NCI-H2107 treated with DMSO at 0.1 percent for 48 hours (cell line): ENCODE measurements around the gene CD48.

Source experiments
- DNase-seq: peaks from one replicate; lab custom pipeline; 2025; ENCODE audit not compliant: unreplicated experiment; lab: John Stamatoyannopoulos, UW

Gene CD48

DNA sequence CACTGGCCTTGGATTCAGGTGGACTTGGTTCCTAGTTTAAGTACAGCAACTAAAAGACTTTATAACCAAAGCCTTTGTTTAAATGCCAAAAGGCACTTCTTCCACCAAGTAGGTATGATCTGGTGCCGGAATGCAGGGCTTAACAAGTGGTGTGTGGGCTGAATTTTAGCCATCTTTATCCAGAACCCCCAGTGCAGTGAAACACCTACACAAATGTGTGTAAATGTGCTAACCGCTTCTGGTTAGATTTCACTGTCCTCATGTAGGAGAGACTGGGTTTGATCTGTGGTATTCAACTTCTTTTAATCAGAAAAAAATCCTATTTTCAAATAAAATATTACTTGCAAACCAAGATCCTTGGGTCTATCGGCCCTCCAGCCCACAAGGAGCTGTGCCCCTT, 75.1 kb downstream of the CD48 start:
- no peak for DNase-seq

DNA sequence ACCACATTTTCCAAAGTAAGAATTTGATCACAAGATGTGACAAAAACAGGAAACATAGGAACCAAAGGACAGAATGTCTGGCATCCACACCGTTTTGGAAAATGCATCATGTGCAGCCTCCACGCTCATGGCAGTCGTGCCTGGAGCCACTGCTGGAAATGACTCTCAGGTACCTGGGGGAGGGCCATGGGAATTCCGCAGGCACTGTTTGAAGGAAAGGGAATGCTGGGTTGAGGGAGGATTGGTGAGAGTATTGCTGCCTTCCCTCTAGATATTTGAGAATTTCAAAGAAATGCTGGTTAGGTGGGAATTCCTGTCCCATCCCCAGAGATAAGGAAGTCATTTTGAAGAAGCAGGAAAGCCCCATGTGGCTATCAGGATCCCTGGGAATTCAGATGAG, 75.5 kb downstream of the CD48 start:
- no peak for DNase-seq

DNA sequence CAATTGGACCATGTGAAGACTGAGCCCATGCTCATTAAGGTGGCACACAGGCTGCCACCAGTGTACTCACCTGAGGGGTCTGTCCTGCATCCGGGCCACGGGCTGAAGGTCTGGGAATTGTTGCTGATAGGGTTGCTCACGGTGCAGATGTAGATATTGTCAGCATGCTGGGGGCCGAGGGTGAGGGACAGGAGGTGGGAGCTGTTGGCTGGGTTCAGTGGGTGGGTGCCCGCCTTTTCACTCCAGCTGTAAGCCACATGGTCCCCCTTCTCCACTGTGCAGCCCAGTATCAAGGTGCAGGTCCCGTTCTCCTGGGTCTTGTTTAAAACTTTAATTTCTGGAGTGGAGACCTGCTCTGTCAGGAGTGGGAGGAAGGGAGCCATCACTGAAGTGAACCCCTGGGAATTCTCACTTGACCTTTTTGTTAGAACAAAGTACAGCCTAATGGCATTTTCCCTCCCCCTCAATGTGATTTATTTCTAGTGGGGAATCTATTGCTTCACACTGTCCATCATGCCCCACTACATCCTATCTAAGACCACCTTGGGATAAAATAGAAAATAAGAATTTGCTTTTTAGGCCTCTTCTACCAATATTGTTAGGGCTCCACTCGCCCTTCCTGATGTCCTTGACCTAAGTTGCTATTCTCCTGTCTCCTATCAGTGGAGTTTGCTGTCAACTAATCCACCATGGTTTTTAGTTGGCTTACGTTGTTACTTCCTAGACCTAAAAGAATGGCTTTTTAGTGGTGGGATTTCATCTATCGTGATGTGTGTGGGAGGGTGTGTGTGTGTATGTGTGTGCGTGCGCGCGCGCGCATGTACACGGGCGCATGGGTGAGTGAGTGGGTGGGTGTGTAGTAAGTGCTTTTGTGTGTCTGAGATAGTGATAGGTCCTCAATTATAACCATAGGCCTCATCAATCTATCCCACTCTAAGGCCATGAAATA, 76.8 kb downstream of the CD48 start:
- DNase-seq, result no peak

DNA sequence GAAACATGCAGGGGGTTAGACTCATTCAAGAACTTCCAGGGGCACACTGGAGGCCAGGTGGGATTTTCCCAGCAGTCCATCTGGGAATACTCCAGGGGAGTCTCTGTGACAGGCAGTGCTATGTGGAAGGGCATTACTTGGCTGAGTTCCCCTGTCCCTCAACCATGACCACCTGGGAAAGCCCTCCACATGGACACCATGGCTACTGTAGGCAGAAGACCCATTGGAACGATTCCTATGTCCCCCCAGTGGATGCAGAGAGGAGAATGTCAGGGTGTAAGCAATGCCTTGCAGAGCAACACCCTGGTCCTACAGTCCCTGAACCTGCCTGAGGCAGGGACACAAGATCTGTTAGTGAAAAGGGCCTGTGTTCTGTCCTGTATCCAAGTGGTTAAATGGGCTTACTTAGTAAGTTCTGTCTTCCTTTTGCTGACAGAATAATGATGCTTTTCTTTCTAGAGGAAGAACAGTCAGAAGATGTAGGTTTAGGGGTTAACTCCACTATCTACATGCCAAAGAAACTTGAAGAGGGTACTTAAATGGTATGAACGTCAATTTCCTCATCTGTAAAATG, 78.2 kb downstream of the CD48 start:
- no peak for DNase-seq

DNA sequence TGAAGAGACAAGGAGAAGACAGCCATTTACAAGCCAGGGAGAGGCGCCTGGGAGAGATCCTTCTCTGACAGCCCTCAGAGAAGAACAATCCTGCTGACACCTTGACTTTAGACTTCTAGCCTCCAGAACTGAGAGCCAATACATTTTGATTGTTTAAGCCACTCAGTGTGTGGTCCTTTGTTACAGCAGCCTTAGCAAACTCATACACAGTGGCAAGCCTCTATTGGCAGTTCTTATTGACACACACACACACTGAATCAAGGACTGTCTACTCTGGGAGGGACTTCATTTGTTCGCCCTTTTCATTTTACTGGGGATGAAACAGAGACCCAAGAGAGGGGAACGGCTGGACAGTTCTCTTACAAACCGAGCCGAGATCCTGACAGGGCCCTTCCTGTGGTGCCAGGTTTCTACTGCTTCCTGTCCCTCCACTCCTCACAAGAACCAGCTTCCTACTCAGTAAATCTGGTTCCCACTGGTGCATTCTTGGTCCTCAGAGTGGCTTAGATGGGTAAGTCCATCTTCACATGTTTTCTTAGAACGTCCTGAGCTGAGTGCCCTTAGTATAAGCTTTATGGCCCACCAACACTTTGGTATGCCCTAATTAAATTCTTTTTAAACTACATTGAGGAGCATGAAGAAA, 79.5 kb downstream of the CD48 start:
- DNase-seq, result no peak

DNA sequence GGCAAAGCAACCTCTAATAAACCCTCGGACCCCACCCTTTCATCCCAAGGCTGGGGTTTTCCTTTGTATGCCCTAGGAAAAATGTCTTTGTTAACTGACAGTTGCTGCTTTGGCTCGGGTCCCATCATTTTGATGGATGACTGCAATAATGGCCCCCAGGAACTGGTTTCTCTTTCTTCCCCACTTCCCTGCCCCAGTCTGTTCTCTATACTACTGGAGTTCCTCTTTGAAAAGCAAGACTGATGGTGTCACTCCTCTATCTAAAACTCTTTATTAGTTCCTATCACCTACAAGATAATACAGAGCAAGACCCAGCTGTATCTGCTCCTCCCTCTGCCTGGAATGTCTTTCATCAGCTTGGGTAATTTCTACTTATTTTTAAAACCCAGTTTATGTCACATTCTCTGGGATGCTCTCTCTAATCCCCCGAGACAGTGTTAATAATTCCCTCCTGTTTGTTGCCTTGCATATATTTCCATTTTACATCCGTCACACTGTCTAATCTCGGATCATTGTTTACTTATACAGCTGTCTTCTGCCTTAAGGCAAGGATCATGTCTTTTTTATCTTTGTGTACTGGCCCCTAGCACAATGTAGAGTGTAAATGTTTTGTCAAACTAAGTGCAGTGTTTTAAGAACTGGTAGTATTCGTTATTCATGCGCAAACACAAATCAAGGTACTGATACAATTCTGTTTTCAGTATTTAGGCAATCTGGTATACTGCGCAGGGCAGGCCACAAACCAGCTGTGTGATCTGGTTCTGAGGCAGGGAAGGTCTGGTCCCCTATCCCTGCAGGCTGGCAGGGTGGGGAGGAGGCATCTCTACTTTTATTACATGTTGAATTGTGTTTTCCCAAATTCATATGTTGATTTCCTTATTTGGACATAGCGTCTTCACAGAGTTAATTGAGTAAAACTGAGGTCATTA, 80.8 kb downstream of the CD48 start:
- DNase-seq, result no peak

DNA sequence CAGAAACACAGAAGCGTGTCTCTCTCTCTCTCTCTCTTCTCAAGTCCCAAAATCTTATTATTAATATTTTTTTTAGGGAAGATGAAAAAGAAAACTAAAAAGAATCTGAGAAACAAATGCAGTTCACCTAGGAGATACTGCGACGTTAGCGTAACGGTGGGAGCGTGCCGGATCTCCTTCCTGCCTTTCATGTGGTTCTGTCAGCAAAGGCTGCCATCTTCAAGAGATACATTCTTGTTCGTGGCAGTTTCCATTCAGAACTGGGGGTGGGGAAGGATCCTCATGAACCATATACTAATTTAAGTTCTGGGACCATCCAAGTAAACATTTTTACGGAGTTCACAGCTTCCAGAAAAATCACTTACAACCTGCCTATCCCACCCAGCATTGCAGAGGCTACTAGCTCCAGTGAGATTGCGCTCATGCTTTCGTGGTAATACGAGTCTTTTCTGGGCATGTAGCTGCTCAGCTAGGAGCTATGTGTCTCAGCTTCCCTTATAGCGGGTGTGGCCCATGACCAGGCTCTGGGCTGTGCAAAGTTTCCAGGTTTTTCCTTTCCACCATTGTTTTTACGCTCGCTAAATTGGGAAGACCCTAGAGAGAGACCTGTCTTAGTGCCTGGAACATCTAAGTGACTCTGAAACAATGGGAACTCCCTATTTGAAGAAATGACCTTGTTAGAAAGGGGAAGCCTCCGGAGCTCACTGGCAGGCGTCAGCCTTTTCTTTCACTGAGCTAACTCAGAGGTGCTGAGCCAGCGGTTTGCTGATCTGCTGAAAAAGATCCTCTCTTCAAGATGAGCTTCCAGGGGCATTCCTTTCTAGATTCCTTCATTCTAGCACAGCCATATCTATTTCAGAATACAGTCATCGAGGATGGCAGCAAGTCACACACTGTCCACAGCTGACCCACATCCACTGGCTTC, 82.1 kb downstream of the CD48 start:
- DNase-seq, result no peak

DNA sequence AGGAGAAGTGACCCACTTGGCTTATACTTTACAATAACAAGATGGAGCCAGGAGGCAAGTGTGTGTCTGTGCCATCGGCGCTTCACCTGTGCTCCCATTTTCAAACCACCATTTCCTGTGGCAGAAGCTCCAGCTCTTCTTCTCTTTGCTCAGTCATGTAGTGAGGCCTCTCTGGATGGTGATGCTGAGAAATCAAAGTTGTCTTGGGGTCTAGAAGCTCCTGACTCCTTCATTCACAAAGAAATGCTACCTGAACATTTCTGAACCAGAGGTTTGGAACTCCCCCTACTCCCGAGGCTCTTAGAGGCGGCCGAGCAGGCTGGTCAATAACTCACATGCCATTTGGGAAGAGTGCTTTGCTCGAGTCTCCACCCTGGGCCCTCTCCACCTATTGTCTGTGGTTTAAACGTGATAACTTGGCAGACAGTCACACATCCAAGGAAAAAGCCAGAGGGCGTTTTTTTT, 82.8 kb downstream of the CD48 start:
- DNase-seq, result no peak
